Activated T-cell treated with anti-CD3 and anti-CD28 coated beads for 24 hours (primary cell): ENCODE results near the gene STX4.

Experiments used
- DNase-seq: peaks from one replicate; pipeline ENCODE4 v3.0.0-alpha.2; 2020; ENCODE audit warnings: low read depth

Gene STX4, protein sequence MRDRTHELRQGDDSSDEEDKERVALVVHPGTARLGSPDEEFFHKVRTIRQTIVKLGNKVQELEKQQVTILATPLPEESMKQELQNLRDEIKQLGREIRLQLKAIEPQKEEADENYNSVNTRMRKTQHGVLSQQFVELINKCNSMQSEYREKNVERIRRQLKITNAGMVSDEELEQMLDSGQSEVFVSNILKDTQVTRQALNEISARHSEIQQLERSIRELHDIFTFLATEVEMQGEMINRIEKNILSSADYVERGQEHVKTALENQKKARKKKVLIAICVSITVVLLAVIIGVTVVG

DNA sequence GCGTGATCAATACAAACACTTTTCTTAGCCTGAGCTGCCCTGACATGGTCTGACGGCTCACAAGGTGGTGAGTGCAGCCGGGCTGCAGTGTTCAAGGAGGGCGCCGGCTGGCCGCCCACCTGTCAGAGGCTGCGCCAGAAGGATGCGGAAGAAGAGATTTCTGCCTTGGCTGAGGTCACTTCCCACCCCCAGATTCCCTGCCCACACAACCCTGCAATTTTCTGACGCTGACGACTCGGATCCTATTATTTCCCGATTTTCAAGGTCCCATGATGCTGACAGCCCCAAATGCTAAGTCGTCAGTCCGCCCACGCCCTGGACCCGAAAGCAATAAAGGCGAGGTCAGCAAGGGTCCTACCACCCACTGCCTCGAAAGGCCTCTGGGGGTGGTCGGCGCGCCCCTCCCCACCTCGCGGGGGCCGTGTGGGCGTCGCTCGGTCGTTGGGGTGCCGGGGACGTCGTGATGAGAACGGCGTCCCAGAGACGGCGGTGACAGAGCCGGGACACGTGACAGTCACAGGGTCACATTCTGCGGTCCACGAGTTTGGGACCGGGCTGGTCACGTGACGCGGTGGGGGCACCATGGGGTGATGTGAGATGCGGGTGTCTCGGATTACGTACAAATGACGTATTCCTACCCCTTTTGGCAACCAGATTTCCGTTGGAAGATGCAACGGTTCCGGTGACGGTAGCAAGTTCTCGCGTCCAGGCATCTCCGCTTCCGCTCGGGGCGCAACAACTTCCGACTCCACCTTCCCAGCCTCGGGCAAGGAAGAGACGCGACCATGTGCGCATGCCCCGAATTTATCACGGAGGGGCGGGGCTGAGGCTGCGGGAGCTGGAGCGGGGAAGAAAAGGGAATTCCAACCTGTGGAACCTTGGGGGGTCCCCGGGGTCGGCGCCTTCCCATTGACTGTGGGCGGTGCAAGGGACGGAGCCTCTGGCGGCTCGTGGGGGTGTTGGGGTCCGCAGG lies at the start of gene STX4:
STX4 (plus strand) TSS at position 823 of the 973 bp plus-strand sequence. CDS start 248 bp downstream, outside the sequence.
- DNase-seq = peak; percentile 96

- no peak for DNase-seq
These were observed 49.3 kb upstream of the STX4 start for GRCh38 chr16:30983898-30984610.

DNA sequence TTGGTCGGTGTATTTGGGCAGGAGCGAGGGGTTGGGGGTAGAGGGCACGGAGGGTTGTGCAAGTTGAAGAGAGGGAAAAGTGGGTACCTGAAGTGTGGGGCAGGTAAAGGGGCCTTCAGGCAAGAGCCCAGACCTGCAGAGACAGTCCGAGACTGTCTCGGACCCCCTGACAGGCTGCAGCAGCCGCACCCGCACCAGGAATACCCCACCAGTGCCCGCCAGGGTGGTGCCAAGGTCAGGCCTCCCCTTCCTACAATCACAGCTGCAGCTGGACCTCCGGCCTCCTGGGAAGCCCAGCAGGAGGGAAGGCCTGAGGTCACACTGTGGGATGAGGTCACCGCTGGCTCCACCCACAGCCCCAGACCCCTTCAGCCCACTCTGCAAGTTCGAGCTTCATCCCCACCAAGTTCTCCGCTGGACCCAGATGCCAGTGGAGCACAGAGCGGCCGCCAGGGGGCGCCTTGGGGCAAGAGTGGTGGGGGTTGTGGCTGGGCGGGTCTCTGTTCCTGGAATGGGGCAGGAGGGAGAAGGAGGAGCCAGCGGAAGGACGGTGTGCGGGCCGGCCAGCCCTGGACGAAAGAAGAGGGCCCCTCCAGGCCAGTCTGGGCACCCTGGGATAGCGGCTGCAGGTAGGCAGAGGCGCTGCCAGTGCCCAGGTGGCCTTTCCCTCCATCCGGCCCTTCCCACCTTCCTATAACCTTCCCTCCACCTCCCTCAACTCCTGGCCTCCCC lies 48.5 kb upstream of the STX4 start, which contains the start of gene HSD3B7:
HSD3B7 (plus strand) TSS at position 539 of the 732 bp plus-strand sequence. CDS start 452 bp downstream, outside the sequence.
- peak; percentile 70 for DNase-seq

DNA sequence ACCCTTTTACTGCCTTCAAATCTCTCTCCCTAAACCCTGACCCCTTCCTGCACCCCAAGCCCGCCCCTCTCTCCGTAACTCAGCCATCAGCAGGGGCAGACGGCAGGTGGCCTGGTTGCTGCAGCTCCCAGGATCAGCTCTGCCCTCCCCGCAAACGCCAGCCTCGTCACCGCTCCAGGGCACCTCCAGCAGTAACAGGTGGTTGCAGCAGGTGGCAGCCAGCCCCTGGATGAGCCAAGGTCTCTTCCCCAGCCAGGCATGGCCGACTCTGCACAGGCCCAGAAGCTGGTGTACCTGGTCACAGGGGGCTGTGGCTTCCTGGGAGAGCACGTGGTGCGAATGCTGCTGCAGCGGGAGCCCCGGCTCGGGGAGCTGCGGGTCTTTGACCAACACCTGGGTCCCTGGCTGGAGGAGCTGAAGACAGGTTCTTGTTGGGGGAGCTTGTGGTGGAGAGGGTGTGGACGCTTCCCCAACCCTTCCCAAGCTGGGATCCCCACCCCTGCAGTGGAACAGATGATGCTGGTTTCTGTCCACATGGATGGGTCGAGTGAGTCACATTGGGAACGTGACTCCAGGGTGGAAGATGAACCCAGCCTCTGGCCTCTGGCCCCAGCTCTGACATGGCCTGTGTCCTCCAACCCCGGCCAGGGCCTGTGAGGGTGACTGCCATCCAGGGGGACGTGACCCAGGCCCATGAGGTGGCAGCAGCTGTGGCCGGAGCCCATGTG lies 47.8 kb upstream of the STX4 start:
- DNase-seq = no peak

DNA sequence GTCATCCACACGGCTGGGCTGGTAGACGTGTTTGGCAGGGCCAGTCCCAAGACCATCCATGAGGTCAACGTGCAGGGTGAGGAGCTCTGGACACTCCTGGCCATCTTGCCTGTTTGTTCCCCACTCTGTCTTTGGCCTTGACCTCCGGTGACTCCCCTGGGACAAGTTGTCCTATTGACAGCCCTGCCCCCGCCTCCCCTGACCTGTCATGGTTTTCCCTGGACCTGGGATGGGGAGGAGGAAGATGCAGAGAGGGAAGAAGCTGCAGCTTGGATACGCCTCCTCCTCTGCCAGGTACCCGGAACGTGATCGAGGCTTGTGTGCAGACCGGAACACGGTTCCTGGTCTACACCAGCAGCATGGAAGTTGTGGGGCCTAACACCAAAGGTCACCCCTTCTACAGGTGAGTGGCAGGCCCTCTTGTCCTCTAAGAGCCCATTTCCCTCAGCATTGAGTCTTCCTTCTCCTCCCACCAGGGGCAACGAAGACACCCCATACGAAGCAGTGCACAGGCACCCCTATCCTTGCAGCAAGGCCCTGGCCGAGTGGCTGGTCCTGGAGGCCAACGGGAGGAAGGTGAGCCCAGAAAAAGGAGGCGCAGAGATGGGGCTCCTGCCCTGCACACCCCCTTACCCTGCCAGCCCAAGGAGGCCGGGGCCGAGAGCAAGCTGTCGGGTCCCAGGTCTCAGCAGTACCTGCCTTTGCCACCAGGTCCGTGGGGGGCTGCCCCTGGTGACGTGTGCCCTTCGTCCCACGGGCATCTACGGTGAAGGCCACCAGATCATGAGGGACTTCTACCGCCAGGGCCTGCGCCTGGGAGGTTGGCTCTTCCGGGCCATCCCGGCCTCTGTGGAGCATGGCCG lies 47.0 kb upstream of the STX4 start:
- no peak for DNase-seq

GRCh38 chr16:30987581-30988190 lies 45.7 kb upstream of the STX4 start:
- no peak for DNase-seq

- no peak for DNase-seq
These were observed 43.8 kb upstream of the STX4 start for GRCh38 chr16:30989469-30990047.

GRCh38 chr16:30990105-30990504 lies 43.3 kb upstream of the STX4 start:
- no peak for DNase-seq

DNA sequence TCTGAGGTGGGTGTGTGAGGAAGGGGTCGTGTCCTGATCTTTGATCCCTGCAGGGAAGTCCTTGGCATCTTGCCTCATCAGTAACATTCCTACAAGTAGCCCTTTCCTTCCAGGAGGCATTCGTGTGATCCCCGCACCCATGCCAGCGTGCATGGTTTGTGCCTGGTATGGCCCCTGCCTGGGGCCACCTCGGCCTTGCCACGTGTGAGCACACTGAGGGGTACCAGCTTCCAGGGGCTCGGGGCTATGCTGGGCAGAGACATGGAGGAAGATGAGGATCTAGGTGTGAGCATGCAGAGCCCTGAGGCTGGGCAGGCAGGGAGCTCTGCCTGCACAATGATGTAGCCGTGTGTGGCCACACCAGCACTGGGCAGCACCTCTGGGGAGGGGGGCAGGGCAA lies 42.3 kb upstream of the STX4 start:
- DNase-seq = no peak

GRCh38 chr16:30992276-30992780 lies 41.0 kb upstream of the STX4 start:
- no peak for DNase-seq

- no peak for DNase-seq
These were observed 40.2 kb upstream of the STX4 start for GRCh38 chr16:30992931-30993816.

DNA sequence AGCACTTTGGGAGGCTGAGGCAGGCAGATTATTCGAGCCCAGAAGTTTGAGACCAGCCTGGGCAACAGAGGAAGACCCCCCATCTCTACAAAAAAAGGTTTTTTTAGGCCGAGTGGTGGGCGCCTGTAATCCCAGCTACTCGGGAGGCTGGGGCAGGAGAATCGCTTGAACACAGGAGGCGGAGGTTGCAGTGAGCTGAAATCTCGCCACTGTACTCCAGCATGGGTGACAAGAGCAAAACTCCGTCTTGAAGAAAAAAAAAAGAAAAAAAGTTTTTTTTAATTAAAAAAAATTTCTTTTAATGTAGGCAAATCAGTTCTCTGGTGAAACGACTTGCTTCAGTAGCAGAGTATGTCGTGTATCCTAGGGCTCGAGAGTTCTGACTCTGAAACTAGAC lies 37.4 kb upstream of the STX4 start:
- no peak for DNase-seq

DNA sequence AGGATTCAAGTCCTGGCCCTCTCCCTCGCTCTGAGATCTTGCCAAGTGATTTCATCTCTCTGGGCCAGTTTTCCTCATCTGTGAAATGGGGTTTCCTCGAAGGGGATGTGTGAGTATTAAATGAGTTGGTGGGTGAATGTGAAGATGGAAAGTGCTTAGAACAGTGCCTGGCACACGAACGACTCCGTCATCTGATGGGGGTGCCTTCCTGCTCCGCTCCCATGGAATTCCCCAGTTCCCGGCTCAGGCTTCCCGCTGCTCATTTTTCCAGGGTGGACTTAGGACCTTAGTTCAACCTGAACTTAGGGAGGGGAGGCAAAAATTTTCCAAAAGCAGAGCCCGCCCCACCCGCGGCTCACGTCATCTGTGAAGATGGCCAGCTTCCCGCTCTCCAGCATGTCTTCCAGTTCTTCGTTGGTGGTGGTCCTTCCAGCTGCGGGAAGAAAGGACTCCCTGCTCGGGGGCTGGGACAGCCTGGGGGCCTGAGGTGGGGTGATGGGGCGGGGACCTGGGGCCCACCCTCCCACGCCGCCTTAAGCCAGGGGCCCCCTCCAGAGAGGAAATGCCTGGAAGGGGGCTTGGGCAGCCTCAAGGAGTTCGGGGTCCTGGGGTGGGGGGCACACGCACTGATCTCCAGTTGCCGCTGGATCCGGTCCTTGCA lies 36.9 kb upstream of the STX4 start:
- DNase-seq = no peak

- DNase-seq = peak; percentile 77
These were observed 36.2 kb upstream of the STX4 start for GRCh38 chr16:30996985-30997724.

GRCh38 chr16:30997725-30998711 lies 35.3 kb upstream of the STX4 start:
- no peak for DNase-seq
